Bronchial epithelial cell (primary cell): ENCODE data around the gene PLCB1. TPM values are rescaled to one million over a fixed set of nuclear protein-coding genes. Genes with fewer than 3 reads are reported as not detected.
"Not testable (repeated sequence)": the region's sequence is repeated elsewhere in the genome, so short reads cannot be mapped to it uniquely, and the experiment has no call there.

Experiments
- DNase-seq: peaks from one replicate; pipeline ENCODE4 v3.0.0-alpha.2; 2010; ENCODE audit warnings: low read depth
- FAIRE-seq: peaks from 2 replicates; lab custom pipeline; 2011; peaks lifted over from hg19 to GRCh38; lab: Jason Lieb, UNC
- H3K27me3 ChIP-seq: 2 replicates; pipeline ENCODE4 v1.5.1; 2011; ENCODE audit warnings: low read length; ENCODE audit not compliant: control insufficient read depth, insufficient read depth
- H3K36me3 ChIP-seq: 2 replicates; pipeline ENCODE4 v1.5.1; 2011; ENCODE audit warnings: low read length; ENCODE audit not compliant: control insufficient read depth, insufficient read depth
- H3K4me3 ChIP-seq: 2 replicates; pipeline ENCODE4 v1.5.1; 2011; ENCODE audit warnings: mild to moderate bottlenecking, low read depth, low read length, control low read depth
- CTCF ChIP-seq: IDR thresholded peaks from 2 replicates; pipeline ENCODE4 v1.5.1; 2011; ENCODE audit warnings: mild to moderate bottlenecking, moderate library complexity, low read length, control low read depth, inconsistent platforms; ENCODE audit not compliant: insufficient read depth, severe bottlenecking
- total RNA-seq: library from RNA; depleted of rRNA; stranded (reverse); fragments of >200 nt; gene quantifications from 2 replicates; pipeline ENCODE4 v1.2.1, GENCODE V29; 2014

Gene PLCB1
- total RNA-seq, 1 donor from 2014 or later, result 1.1 TPM

GRCh38 chr20:8812817-8813216 lies 680.8 kb downstream of the PLCB1 start:
- Histone ChIP-seq H3K36me3 (no peaks in the 10 kb centered on the region), H3K4me3 (no peak overlapping the region), H3K27me3 (no peaks in the 10 kb centered on the region)
- no peak for TF ChIP-seq CTCF
- FAIRE-seq (no peak), DNase-seq (no peak)

GRCh38 chr20:8815208-8815607 lies 683.1 kb downstream of the PLCB1 start:
- DNase-seq (no peak), FAIRE-seq (no peak)
- no peak for TF ChIP-seq CTCF
- no peaks in the 10 kb centered on the region for H3K36me3 ChIP-seq
- no peaks in the 10 kb centered on the region for H3K27me3 ChIP-seq
- H3K4me3 ChIP-seq, result no peak overlapping the region

- no peak for DNase-seq
- no peak for TF ChIP-seq CTCF
- FAIRE-seq, result no peak
- H3K27me3 ChIP-seq, result no peaks in the 10 kb centered on the region
- no peaks in the 10 kb centered on the region for H3K36me3 ChIP-seq
- no peak overlapping the region for H3K4me3 ChIP-seq
Measured at GRCh38 chr20:8829256-8829655, 697.2 kb downstream of the PLCB1 start.

- H3K27me3 ChIP-seq, FAIRE-seq, H3K36me3 ChIP-seq, H3K4me3 ChIP-seq, DNase-seq: not testable (repeated sequence)
Measured at GRCh38 chr20:8834294-8834693, 702.2 kb downstream of the PLCB1 start.

- no peak for FAIRE-seq
- Histone ChIP-seq H3K36me3 (no peaks in the 10 kb centered on the region), H3K27me3 (no peaks in the 10 kb centered on the region), H3K4me3 (no peak overlapping the region)
- no peak for DNase-seq
- TF ChIP-seq CTCF, result no peak
Measured at GRCh38 chr20:8834851-8835250, 702.8 kb downstream of the PLCB1 start.

GRCh38 chr20:8837396-8837795 lies 705.3 kb downstream of the PLCB1 start:
- Histone ChIP-seq H3K4me3 (no peak overlapping the region), H3K27me3 (no peaks in the 10 kb centered on the region), H3K36me3 (no peaks in the 10 kb centered on the region)
- TF ChIP-seq CTCF, result no peak
- no peak for FAIRE-seq
- DNase-seq, result peak; percentile 30
